ENCODE data around the gene CATSPER3.

The CATSPER3 gene

DNA sequence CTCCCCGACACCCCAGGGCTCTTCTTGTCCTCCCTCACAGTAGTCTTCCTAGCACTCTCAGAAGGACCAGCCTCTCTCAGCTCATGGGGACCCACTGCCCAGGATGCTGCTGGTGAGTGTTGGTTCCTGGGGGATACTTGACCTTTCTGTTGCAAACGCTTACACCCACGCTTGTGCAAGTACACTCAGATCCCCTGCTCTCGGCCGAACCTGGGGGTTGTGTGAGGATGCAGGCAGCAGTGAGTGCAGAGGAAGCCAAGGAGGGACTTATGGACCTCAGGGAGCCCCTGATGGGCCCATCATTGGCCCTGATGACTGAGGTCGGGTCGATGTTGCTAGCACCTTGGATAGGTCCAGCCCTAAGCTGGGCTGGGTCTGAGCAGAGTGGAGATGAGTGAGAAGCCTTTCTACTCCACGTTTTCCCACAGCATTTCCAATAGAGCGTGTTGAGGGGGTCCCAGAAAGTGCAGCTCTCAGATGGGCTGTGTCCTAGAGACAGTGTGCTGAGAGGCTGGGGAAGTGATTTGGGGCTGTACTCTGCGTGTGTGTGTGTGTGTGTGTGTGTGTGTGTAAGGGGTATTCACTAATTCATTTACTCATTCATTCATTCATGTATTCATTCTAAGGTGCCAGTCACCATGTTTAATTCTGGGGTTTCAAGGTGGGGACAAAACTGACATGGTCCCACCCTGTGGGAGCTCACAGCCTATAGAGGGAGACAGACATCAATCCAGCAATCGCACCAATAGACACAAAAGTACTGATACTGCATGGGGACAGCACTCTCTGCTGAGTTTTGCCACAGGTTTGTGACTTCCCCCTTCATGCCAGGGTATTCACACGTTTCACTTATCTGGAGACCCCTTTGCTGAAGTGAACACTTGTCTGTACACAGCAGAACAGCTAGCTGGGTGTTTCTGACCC lies 91.6 kb downstream of the CATSPER3 start:
- Histone ChIP-seq H3K27ac (ENCODE audit: low read depth, low read length) (no peak overlapping the region), H3K9me3 (ENCODE audit: control insufficient read depth in 1 of 2, low read length in 2 of 2) (no peaks in the 10 kb centered on the region), H3K9ac (ENCODE audit: low read depth in 1 of 2, low read length in 2 of 2) (no peak overlapping the region), H3K4me1 (ENCODE audit: control insufficient read depth in 1 of 2, insufficient read depth in 2 of 2, low read length in 2 of 2) (peaks cover 0 to under 1% of the 10 kb centered on the region in 2 donors), H3K27me3 (ENCODE audit: control insufficient read depth in 1 of 2, insufficient read depth in 2 of 2, low read length in 2 of 2) (no peaks in the 10 kb centered on the region), H3K36me3 (ENCODE audit: control insufficient read depth in 1 of 2, insufficient read depth in 2 of 2, low read length in 2 of 2) (no peaks in the 10 kb centered on the region), H3K4me3 (ENCODE audit: low read depth in 1 of 2, low read length in 2 of 2) (no peak overlapping the region)

DNA sequence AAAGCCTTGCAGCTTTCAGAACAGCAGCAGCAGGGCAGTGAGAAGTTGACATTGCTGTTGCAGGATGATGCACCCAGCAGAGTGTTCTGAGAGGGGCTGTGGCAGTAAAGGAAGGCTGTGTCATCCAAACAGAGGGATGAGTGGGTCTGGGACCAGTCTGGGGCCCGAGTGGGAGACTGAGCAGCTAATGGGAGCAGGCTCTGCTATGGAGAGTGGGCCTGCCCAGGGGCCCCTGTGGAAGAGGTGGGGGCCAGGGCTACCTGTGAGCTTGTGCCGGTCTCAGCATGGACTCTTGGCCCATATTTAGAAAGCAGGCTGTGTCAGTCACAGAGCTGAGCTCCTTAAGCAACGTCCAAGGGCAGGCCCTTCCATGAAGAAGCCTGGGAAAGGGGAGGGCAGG lies 92.3 kb downstream of the CATSPER3 start:
- Histone ChIP-seq H3K36me3 (ENCODE audit: control insufficient read depth in 1 of 2, insufficient read depth in 2 of 2, low read length in 2 of 2) (no peaks in the 10 kb centered on the region), H3K4me3 (ENCODE audit: low read depth in 1 of 2, low read length in 2 of 2) (no peak overlapping the region), H3K9me3 (ENCODE audit: control insufficient read depth in 1 of 2, low read length in 2 of 2) (no peaks in the 10 kb centered on the region)

DNA sequence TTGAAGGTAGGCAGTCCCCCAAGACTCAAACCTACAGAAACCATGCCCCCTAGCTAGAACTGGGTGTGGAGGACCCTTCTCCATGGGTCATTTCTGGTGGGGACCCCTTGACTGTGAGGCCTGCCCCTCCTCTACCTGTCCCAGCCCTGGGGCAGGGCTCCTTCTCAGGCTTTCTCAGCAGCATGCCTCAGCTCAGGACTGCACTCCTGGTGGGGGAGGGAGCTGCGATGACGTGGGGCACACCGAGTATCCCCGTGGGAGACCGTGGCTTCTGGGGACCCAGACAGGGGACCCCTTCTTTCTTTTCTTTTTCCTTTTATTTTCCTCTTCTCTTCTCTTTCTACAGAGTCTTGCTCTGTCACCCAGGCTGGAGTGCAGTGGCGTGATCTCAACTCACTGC lies 93.3 kb downstream of the CATSPER3 start:
- Histone ChIP-seq H3K9me3 (ENCODE audit: control insufficient read depth in 1 of 2, low read length in 2 of 2) (no peaks in the 10 kb centered on the region), H3K36me3 (ENCODE audit: control insufficient read depth in 1 of 2, insufficient read depth in 2 of 2, low read length in 2 of 2) (no peaks in the 10 kb centered on the region), H3K9ac (ENCODE audit: low read depth in 1 of 2, low read length in 2 of 2) (no peak overlapping the region), H3K27ac (ENCODE audit: low read depth, low read length) (no peak overlapping the region), H3K27me3 (ENCODE audit: control insufficient read depth in 1 of 2, insufficient read depth in 2 of 2, low read length in 2 of 2) (no peaks in the 10 kb centered on the region), H3K4me1 (ENCODE audit: control insufficient read depth in 1 of 2, insufficient read depth in 2 of 2, low read length in 2 of 2) (no peaks in the 10 kb centered on the region), H3K4me3 (ENCODE audit: low read depth in 1 of 2, low read length in 2 of 2) (no peak overlapping the region)

More for the DNA sequence above, 92.3 kb downstream of the CATSPER3 start:
- no peak overlapping the region for H3K27ac ChIP-seq (ENCODE audit: low read depth, low read length)
- no peak overlapping the region for H3K9ac ChIP-seq (ENCODE audit: low read depth in 1 of 2, low read length in 2 of 2)
- H3K4me1 ChIP-seq (ENCODE audit: control insufficient read depth in 1 of 2, insufficient read depth in 2 of 2, low read length in 2 of 2), result no peaks in the 10 kb centered on the region
- no peaks in the 10 kb centered on the region for H3K27me3 ChIP-seq (ENCODE audit: control insufficient read depth in 1 of 2, insufficient read depth in 2 of 2, low read length in 2 of 2)

Measured in duodenal mucosa (tissue), 2 donors.